Neutrophil (primary cell): ENCODE data around the gene DMAC2L.
"Not testable (repeated sequence)": the region's sequence is repeated elsewhere in the genome, so short reads cannot be mapped to it uniquely, and the experiment has no call there.

ENCODE experiments used
- H3K27ac ChIP-seq: fragments of 200-600 bp; sonication (generic); 2 replicates; pipeline ENCODE4 v1.5.1; 2016; ENCODE audit warnings: mild to moderate bottlenecking, moderate library complexity
- H3K27me3 ChIP-seq: fragments of 200-600 bp; sonication (generic); 2 replicates; pipeline ENCODE4 v1.6.0; 2016; ENCODE audit warnings: mild to moderate bottlenecking
- H3K36me3 ChIP-seq: fragments of 200-600 bp; sonication (generic); 2 replicates; pipeline ENCODE4 v1.5.1; 2017
- H3K4me1 ChIP-seq, 2 experiments: fragments of 200-600 bp in 1 of 2; sonication (generic) in 1 of 2; 1 replicate in 1 of 2; 2 replicates in 1 of 2; pipeline versions ENCODE4 v1.5.1 to v1.6.1; 2013 to 2016; ENCODE audit warnings: low read depth in 1 of 2, low read length in 1 of 2, mild to moderate bottlenecking in 1 of 2, moderate library complexity in 1 of 2; ENCODE audit not compliant: control insufficient read depth in 1 of 2, insufficient read depth in 1 of 2
- H3K4me3 ChIP-seq, 2 experiments: fragments of 200-600 bp in 1 of 2; sonication (generic) in 1 of 2; 1 replicate in 1 of 2; 2 replicates in 1 of 2; pipeline ENCODE4 v1.5.1; 2013 to 2016; ENCODE audit warnings: low read depth in 1 of 2, low read length in 1 of 2, mild to moderate bottlenecking in 1 of 2, moderate library complexity in 1 of 2
- H3K9me3 ChIP-seq: fragments of 200-600 bp; sonication (generic); 2 replicates; pipeline ENCODE4 v1.5.1; 2016
- TF ChIP-seq, protein P1 (sequence below): fragments of 200-600 bp; sonication (generic); IDR thresholded peaks from 2 replicates; pipeline ENCODE4 v1.5.1; 2016; ENCODE audit warnings: antibody characterized with exemption

The DMAC2L gene

DNA sequence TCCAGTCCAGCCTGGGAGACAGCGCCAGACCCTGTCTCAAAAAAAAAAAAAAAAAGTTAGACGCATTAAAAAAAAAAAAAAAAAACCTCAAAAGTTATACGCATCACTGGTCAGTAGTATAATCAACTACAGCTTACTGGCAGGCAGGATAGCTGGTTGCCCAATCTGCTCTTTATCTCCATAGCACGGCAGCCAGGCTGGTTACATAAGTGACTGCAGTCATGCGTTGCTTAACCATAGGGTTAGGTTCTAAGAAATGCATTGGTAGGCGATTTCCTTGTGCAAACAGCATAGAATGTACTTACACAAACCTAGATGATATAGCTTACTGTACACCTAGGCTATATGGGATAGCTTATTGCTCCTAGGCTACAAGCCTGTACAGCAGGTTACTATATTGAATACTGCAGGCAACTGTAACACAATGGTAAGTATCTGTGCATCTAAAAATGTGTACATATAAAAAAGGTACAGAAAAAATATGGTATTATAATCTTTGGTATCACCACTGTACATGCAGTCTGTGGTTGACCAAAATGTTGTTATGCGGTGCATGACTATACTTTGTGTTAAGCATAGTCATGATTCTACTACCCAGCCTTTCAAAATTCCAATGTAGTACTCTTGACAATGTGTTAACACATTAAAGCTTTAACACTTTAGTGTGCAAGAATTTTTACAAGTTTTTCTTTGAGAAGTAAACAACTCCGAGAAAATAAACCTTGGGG lies 8.2 kb upstream of the DMAC2L start:
- no peaks in the 10 kb centered on the region for H3K27me3 ChIP-seq
- H3K36me3 ChIP-seq = no peaks in the 10 kb centered on the region
- H3K9me3 ChIP-seq = no peaks in the 10 kb centered on the region
- H3K4me1 ChIP-seq = peaks cover 9 to 13% of the 10 kb centered on the region in 2 experiments
- TF ChIP-seq, protein P1, sequence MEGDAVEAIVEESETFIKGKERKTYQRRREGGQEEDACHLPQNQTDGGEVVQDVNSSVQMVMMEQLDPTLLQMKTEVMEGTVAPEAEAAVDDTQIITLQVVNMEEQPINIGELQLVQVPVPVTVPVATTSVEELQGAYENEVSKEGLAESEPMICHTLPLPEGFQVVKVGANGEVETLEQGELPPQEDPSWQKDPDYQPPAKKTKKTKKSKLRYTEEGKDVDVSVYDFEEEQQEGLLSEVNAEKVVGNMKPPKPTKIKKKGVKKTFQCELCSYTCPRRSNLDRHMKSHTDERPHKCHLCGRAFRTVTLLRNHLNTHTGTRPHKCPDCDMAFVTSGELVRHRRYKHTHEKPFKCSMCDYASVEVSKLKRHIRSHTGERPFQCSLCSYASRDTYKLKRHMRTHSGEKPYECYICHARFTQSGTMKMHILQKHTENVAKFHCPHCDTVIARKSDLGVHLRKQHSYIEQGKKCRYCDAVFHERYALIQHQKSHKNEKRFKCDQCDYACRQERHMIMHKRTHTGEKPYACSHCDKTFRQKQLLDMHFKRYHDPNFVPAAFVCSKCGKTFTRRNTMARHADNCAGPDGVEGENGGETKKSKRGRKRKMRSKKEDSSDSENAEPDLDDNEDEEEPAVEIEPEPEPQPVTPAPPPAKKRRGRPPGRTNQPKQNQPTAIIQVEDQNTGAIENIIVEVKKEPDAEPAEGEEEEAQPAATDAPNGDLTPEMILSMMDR = no peak
- peak overlapping the region; percentile 5 for H3K27ac ChIP-seq
- H3K4me3 ChIP-seq = no peak overlapping the region

DNA sequence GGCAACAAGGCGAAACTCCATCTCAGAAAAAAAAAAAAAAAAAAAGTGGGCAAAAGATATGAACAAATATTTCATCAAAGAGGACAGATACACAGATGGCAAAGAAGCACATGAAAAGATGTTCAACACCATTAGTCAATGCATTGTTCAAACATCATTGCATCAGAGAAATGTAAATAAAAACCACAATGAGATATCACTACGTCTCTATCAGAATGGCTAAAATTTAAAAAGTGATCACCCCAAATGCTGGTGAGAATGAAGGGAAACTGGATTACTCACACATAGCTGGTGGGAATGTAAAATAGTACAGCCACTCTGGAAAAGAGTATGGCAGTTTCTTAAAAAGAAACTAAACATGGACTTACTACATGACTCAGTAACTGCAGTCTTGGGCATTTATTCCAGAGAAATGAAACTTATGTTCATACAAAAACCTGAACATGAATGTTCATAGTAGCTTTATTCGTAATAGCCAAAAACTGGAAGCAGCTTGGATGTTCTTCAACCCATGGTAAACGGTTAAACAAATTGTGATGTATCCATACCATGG lies 3.7 kb upstream of the DMAC2L start:
- H3K36me3 ChIP-seq = no peaks in the 10 kb centered on the region
- no peaks in the 10 kb centered on the region for H3K27me3 ChIP-seq
- no peak overlapping the region for H3K27ac ChIP-seq
- TF ChIP-seq, protein P1 = no peak
- H3K9me3 ChIP-seq = no peaks in the 10 kb centered on the region
- H3K4me3 ChIP-seq = no peak overlapping the region
- H3K4me1 ChIP-seq = peaks cover 25 to 27% of the 10 kb centered on the region in 2 experiments

DNA sequence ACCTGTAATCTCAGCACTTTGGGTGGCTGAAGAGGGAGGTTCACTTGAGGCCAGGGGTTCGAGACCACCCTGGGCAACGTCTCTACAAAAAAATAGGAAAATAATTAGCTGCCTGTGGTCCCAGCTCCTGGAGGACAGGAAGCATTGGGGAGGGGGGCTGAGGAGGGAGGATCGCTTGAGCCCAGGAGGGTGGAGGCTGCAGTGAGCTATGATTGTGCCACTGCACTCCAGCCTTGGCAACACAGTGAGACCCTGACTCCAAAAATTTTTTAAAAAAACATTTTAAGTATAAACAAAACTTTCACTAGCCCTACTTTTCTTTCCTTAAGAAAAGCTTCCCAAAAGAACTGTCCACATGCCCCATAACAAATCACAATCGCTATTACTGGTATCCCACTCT lies 1.7 kb upstream of the DMAC2L start:
- Histone ChIP-seq H3K27me3 (no peaks in the 10 kb centered on the region), H3K9me3 (no peaks in the 10 kb centered on the region), H3K36me3 (no peaks in the 10 kb centered on the region), H3K4me3 (no peak overlapping the region), H3K4me1 (peaks cover 18% of the 10 kb centered on the region in 2 experiments), H3K27ac (no peak overlapping the region)
- TF ChIP-seq, protein P1 = no peak

DNA sequence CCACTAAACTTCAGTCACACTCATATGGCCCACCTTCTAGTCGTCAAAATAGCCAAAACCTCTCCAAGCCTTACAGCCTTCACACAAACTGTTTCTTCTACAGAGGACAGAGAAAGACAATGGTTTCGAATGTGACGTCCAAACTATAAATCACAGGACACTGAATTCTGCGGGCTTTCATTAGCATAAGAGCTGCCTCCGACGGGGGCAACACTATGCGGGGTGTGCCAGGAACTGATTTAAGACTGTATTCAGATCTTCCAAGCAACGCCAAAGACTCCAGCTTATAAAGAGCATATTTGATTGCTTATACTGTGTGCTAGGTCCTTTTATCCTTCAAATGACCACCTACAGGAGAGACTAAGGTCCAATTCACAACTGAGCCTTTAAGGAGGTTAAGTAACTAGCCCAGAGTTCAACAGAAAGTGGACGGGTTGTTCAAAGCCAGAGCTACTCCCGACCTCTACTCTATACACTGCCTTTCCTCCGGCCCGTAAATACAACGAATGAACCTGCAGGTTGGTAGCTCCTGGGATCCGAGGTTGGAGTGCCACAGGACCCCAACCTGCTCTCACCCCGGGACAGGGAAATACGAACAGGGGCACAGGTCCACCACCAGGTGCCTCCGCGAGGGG lies 670 bp upstream of the DMAC2L start:
- peak overlapping the region; percentile 89 for H3K27ac ChIP-seq
- no peaks in the 10 kb centered on the region for H3K36me3 ChIP-seq
- no peaks in the 10 kb centered on the region for H3K9me3 ChIP-seq
- H3K27me3 ChIP-seq = no peaks in the 10 kb centered on the region
- TF ChIP-seq, protein P1 = no peak
- H3K4me1 ChIP-seq = peaks cover 18% of the 10 kb centered on the region in 2 experiments
- peak overlapping the region; percentile 89 to 92 for H3K4me3 ChIP-seq

DNA sequence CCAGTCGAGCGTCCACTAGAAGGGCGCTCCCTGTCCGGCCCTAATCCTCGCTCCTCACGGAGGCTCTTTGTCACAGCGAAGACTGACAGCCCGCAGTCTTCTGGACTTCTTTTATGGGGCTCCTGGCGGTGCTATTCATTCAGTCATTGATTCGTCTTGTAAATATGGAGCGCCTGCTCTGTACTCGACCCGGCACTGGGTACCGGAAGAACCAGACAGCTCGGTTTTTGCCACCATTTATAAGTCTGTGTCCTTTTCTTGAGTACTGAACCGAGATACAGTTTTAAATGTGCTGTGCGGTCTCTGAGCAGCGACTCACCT lies 570 bp downstream of the DMAC2L start:
- TF ChIP-seq, protein P1 = no peak
- H3K9me3 ChIP-seq = no peaks in the 10 kb centered on the region
- peak overlapping the region; percentile 89 to 92 for H3K4me3 ChIP-seq
- peaks cover 18% of the 10 kb centered on the region in 2 experiments for H3K4me1 ChIP-seq
- H3K27me3 ChIP-seq = no peaks in the 10 kb centered on the region
- H3K27ac ChIP-seq = peak overlapping the region; percentile 89
- H3K36me3 ChIP-seq = no peaks in the 10 kb centered on the region

DNA sequence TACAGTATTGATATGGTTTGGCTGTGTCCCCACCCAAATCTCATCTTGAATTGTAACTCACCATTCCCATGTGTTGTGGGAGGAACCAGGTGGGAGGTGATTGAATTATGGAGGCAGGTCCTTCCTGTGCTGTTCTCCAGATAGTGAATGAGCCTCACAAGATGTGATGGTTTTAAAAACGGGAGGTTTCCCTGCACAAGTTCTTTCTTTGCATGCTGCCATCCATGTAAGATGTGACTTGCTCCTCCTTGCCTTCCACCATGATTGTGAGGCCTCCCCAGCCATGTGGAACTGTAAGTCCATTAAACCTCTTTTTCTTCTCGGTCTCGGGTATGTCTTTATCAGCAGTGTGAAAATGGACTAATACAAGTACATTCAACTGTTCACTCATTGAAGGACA lies 2.0 kb downstream of the DMAC2L start:
- not testable (repeated sequence) for H3K36me3 ChIP-seq, H3K9me3 ChIP-seq, H3K4me3 ChIP-seq, H3K27ac ChIP-seq, H3K27me3 ChIP-seq
- peaks cover 18% of the 10 kb centered on the region in 2 experiments for H3K4me1 ChIP-seq
